HK-2 (cell line): ENCODE measurements around the gene MAPK10.
A peak's percentile ranks its signal among the peaks of the same experiment; 100 is the strongest.
"Not testable (repeated sequence)": the region's sequence is repeated elsewhere in the genome, so short reads cannot be mapped to it uniquely, and the experiment has no call there.

Experiments
- DNase-seq: peaks from one replicate; pipeline ENCODE4 v3.0.0-alpha.2; 2018; ENCODE audit not compliant: unreplicated experiment

MAPK10 gene

GRCh38 chr4:85970535-85970934 is 389.3 kb downstream of the MAPK10 start:
- no peak for DNase-seq

- no peak for DNase-seq
These were observed 390.7 kb downstream of the MAPK10 start for GRCh38 chr4:85968945-85969819.

GRCh38 chr4:85967872-85968271 is 392.0 kb downstream of the MAPK10 start:
- no peak for DNase-seq

DNA sequence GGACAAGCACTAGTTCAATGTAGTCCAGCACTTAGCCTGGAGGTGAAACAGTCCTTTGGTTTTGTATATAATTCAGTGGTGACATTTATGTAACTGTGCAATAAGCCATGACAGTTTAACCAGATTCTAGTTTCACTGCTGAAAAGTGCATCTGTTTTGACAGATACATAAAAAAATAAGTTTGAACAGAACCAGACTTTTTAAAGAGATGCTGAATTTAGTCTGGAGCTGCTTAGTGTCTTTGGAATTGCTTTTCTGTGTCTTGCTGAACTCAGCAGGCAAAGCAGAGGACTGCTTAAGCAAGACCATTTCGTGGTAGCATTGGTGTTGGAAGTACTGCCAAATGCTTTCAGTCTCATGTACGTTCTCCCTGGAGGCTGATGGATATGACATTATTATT is 393.5 kb downstream of the MAPK10 start:
- DNase-seq, result no peak

DNA sequence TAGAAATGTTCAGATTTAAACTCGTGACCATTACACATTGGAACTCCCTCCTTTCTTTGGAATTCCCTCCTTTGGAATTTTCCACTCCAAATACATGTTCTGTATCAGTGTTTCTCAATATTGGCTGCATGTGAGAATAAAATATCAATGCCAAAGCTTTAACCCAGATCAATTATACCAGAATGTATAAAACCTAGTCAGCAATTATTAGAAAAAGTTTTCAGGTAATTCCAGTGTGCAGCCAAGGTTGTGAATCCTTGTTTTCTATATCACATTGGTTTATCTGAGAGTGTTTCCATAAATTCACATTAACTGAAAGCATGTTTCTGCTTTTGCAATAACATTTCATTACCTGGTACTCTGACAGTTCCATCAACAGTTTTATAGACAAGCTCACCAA is 394.3 kb downstream of the MAPK10 start:
- no peak for DNase-seq

DNA sequence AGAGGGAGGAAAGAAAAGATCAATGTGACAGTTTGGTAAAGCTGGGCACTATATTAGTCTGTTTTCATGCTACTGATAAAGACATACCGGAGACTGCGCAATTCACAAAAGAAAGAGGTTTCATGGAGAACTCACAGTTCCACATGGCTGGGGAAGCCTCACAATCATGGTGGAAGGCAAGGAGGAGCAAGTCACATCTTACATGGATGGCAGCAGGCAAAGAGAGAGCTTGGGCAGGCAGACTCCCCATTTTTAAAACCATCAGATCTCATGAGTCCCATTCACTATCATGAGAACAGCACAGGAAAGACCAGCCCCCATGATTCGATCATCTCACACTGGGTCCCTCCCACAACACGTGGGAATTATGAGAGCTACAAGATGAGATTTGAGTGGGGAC is 394.8 kb downstream of the MAPK10 start:
- not testable (repeated sequence) for DNase-seq

DNA sequence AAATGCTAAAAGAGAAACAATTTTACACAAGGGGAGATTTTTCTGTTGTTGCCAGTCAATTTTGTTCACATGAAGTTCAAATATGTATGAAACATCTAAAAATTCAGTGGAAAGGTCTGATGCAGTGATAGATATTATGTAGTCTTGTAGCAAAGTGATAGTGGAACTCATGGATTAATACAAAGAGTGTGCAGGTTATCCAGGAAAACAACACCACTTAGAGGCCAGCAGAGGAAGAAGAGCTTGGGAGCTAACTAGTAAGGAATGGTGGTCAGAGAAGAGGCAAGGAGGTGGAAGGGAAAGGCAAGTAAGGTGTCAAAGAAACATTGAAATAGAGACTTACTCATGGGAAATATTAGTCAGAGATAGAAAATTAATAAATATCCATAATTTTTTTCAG is 395.6 kb downstream of the MAPK10 start:
- DNase-seq, result no peak

DNA sequence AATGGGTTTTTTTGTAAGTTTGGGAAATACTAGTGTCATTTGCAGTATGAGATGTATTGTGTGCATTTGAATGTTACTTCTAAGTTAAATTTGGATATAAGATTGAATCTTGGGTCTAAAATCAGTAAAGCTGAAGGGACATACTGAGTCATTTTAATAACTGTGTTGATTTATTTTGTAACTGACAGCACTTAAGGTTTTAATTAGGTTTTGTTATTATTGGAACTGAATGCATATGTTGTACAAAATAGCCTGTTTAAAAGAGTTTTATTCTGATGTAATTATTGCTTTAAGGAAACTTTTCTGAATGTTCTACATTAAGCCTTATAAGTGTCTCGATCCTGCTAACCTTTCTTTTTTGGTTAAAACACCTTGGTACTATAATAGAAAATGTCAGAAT is 396.6 kb downstream of the MAPK10 start:
- DNase-seq, result no peak

GRCh38 chr4:85961887-85962286 is 398.0 kb downstream of the MAPK10 start:
- no peak for DNase-seq

GRCh38 chr4:85956293-85956945 is 403.4 kb downstream of the MAPK10 start:
- no peak for DNase-seq

DNA sequence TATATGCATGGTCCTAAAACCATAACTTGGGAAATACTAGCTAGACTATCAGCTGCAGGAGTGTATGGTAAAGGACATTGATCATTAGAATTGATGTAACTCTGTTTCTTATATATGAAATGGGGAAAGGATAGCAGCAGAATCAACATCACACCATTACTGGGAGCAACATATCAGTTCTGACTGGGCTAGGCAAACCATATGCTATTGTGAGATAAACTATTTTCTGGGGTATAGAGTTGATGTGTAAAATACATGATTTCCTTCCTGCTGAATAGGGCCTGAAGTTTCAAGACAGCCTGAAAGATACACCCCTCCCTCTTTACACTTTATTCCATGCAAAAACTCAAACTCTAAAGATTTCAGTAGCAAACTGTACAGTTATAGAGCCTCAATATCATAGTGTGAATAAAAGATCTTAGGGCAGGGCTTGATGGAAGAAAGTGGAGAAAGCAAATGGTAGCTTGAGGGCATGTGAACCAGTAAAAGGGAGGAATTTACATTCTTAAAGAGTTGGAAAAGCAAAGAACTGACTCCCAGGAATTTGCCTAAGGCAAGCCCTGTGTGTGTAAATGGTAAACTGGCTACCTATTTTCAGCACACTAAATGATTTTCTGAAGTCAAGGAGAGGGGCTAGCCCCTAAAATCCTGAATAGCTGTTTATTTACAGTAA is 404.1 kb downstream of the MAPK10 start:
- DNase-seq, result no peak

- DNase-seq, result peak; percentile 26
These were observed 406.2 kb downstream of the MAPK10 start for GRCh38 chr4:85953651-85954018.

DNA sequence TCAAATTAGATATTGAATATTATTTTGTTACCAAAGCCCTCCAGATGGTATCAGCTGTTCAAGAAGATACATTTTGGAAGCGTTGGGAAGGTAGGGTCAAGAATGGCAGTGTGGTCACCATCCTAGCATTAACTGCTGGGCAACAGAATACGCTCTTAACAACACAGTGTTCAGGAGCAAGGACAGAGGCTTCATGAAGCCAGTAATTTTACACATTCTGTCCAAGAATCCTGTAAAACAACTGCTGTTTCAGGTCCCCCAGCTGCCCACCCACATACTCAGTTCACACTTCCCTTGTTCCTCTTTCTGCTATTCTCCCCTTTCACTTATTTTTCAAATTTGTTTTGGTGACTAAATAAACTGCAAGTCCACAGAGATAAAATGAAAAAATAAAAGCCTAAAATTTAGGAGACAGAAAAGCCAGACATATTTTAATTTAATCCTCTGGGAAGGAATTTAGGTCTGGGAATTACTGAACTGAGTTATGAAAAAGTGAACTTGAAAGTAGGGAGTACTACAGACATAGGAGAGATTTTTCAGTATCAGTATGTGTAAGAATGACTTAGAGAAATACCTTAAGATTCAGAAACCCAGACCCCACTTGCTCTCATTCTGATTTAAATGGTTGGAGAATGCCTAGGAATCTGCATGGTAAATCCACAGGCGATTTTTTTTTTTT is 406.7 kb downstream of the MAPK10 start:
- no peak for DNase-seq

DNA sequence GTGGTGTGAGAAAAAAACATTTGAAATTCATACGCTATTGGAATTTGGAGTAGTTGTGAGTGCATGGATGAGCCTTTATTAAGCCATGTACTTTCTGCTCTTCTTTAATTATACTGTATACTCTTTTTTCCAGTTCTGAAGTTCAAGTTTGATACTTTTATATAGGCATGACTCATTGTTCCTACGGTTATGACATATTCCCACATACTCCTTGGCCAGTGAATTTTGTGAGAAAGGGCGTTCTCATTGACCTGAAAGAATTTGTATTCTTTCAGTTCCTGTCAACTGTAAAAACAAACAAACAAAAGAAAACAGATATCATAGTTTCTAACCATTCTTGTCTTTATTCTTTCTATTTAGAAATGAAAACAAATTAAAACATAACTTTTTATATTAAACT is 407.3 kb downstream of the MAPK10 start:
- no peak for DNase-seq

GRCh38 chr4:85951099-85951498 is 408.8 kb downstream of the MAPK10 start:
- DNase-seq, result no peak

GRCh38 chr4:85946821-85947220 is 413.0 kb downstream of the MAPK10 start:
- DNase-seq, result no peak

- DNase-seq, result no peak
These were observed 417.7 kb downstream of the MAPK10 start for GRCh38 chr4:85942107-85942506.

DNA sequence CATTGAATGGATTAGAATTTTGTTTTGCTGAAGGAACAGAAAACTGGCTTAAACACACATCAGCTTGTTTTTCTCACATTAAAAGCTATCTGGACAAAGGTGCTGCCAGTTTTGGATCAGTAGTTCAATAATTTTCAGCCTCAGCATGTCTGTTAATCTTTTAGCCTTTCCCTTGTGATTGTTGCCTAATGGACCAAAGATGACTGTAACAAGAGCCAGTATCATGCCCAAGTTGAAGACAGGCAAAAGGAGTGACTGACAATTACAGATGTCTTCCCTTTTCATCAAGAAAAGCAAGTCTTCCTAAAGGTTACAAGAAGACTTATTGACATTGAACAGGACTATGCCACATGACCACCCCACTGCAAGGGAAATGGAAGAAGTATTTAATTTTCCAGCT is 419.7 kb downstream of the MAPK10 start:
- DNase-seq, result no peak
